G401.6 (cell line): Measurements from ENCODE around the gene NHS.

ENCODE experiments used
- FAIRE-seq: peaks from 2 replicates; lab custom pipeline; 2012; peaks lifted over from hg19 to GRCh38; lab: Jason Lieb, UNC

Gene NHS

DNA sequence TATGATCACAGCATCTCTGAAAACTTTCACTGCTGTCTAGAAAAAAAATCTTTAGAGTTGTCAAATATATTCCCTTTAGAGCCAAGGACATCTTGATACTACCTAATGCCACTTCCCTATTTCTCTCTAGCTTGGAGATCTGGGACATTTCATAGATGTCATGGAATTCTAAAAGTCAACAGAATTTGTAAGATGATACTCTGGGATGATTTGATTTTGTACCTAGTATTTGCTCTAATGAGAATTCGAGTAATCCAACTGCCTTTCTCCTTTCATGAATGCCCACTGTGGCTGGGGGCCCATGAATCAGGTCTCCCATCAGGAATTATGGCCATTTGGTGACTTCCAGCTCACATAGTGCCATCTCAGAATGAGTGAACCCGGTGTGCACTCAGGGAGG, 73.2 kb downstream of the NHS start:
- no peak for FAIRE-seq

DNA sequence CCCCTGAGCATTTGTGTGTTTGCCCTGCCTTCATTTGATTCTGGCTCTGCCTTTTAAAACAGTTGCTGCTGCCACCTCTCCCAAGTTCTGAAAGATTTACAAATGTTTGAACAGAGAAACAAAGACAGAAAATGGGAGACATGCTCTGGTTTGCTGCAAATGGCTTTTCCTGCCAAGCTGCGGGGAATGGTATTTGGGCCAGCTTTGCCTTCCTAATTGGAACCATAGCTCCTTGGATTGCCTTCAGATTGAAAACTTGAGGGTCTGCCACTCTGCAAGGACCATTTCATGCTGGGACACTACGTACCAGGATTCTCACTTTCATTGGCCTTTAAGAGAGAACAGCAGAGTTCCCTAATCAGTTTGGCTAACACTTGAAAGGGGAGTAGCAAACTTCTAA, 74.9 kb downstream of the NHS start:
- FAIRE-seq = no peak

DNA sequence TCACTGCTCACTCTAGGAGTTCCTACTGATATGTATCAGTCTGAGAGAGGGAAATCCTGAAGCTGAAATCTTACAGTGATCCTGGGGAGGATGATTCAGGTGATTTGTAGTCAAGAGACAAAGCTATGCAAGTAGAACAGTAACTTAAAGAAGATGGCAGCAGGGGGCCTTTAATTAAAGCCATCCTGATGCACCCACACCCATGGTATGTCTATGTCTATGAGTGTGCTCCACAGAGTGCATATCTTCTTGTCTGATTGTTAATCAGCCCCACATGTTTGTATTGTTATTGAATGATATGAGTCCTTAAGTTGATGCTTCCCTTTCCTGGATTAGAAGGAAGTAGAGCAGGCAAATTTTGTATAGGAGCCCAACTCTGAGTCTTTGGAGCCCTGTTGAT, 78.8 kb downstream of the NHS start:
- FAIRE-seq = no peak

DNA sequence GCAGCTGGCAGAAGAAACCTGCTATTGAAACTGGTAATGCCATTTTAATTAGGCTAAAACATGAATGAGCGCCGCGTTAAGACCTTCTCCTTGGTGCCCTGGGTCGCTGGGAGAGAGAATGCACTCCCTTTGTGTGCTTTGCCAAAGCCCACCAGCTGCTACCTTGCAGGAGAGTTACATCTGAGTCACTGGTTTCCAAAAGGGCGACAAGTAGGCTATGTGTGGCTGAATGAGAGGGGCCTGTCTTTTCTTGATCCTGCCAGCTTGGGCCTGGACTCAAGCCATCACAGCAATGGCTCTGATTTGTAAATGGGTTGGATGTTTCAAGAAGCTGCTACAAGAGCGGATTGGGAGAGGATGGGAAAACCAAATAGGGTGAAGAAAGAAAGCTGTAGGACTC, 81.5 kb downstream of the NHS start:
- no peak for FAIRE-seq

DNA sequence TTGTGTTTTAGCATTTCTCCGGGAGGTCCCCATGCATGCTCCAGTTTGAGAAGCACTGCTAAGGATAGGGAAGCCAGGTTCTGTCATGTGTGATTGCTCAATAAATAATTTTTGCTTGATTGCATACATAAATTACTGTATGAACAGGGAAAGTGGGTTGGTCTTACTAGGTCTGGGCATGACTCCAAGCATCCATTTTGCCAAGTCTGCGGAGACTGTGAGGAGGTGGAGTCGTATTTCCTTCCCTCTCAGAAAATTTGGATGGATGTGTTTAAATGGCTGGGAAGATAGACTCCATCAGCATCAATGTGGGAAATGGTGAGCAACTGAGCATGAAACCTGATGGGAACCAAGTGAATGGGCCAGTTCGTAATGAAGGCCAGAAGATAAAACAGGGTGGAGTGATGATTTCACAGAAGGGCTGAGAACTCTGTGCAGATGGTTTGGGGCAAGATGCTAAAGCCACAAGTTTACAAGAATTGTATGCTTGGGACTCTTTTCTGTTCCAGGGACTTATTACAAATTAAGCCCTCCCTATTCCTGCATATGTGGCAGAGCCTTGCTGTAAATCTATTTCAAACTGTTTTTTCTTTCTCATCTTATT, 84.1 kb downstream of the NHS start:
- no peak for FAIRE-seq

DNA sequence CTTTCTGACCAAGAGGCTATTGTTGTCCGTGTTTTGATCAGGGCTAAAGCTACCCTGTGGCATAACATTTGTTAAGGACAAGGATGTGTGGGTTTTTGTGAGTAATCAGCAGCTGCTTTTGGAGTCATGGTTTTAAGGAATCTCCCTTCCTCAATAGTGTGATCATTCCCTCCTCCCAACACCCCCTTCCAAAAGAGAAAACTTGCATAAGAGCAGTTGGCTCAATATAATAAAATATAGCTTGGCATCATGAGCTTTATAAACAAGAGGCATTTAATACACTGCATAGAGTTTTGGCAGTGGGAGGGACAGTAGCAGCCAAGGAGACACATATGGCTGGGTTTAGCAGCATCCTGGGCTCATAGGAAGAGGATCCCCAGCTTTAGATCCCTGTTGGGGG, 84.7 kb downstream of the NHS start:
- FAIRE-seq = no peak

DNA sequence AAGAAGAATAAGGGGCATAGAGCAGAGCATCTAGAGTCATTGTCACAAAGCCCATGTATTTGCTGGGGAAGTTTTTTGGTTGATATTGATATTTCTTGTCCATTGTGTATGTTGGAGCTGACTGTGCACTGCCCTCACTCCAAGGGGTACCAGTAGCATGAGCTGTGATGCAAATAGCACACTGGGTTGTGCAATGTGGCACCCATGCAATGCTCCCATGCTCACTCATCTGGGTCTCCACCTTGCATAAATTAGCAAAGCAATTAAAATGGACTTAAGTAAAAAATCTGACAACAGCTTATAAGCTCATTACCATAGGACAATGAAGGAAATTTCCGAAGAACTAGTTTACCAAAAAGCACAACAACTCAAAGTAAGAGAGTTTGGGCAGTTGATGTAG, 87.9 kb downstream of the NHS start:
- FAIRE-seq = no peak

DNA sequence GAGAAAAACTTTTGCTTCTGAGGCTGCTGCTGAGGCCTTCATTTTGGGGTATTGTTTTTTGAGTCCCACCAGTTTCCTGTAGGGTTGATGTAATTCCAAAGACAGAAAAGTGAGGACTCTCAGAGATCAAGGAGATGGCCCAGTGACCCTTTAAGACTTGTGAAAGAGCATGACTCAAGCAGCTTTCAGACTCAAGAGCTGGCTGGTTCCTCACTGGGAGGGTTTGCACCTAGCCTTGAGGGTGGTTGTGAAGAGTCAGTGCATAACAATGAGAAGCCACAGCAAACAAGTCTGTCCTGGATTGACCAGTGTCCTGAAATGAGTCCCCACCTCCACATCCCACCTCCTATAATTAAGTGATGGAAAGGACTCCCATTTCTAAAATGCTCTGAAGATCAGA, 89.2 kb downstream of the NHS start:
- FAIRE-seq = no peak

DNA sequence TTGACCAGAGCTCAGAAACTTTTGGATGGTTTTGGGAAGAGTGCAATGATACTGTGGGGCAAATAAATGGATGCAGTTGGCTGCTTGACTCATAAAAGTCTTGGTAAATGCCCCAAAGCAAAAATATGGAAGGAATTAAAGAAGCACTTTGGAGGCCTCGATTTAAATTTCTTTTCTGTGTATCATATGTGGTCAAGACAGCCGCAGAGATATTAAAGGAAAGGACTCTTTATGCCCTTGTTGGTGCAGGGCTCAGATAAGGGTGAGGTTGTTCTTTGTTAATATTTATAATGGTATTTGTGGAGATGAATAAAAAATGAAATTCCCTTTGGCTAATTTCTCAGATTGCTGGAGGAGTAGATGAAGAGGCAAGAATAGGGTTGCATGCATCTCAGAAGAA, 90.2 kb downstream of the NHS start:
- FAIRE-seq = no peak

DNA sequence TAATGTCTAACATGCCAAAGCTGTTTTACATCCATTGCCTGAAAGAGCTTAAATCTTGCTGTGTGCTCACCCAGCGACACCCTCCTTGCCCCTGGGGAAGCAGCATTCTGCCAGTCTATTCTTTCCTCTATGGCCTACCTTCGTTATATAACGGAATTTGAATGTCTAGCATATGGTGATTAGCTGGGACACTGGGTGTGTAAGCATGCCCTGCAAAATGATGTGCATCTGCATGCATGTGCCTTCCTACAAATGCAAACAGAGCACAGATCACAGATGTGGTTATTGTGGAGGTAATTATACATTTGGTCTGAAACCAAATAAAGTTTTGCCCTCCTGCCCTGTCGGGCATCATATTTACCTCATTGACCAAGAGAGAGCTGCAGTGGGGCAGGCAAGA, 90.8 kb downstream of the NHS start:
- FAIRE-seq = no peak

DNA sequence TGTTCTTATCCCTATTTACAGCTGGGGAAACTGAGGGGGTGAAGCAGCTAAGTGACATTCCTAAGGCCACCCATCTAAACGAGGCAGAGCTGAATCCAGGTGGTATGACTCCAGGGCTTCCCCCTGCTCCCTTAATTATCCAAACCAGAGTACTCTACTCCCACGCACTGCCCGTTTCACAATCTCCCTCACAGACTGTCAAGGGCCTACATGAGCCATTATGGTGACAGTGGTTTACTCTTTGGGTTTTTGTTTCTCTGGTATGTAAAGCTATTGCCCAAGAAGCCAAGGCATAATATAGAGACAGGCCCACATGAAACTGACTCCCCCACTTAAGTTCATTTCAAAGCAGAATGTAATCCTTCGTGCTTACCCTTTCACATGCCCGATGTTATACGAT, 95.1 kb downstream of the NHS start:
- no peak for FAIRE-seq

DNA sequence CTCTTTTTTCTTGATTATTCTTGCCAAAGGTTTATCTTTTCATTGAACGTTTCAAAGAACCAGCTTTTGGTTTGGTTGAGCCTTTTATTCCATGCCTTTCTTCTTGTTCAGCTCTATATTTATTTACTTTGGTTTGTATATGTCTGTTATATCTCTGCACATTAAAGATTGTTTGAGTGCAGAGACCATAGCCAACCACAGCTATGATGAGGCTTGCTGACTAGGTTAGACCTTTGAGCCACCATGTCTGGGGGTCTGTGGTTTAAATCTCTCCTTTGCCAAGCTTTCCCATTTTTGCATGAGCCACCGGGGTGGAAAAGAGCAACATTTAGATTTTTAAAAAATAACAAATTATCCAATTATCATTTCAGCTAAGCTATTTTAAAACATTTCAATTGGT, 96.1 kb downstream of the NHS start:
- FAIRE-seq = no peak

DNA sequence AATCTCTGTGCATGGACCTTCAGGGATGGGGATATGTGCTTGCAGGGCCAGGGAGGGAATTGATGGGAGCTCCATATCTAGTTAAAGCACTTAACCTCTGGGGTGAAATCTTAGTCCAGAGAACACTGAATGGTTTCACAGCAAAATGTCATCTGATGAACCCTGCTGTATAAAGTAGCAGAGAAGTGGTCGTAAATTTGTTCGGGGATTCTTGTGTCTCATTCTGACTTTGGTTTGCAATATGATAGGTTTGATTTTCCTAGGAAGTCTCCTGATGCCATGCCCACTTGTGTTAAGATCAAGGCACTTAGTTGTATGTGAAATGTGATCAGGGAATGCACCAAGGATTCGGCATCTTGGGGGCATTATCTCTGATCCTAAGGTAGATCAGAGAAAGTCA, 96.9 kb downstream of the NHS start:
- FAIRE-seq = no peak

DNA sequence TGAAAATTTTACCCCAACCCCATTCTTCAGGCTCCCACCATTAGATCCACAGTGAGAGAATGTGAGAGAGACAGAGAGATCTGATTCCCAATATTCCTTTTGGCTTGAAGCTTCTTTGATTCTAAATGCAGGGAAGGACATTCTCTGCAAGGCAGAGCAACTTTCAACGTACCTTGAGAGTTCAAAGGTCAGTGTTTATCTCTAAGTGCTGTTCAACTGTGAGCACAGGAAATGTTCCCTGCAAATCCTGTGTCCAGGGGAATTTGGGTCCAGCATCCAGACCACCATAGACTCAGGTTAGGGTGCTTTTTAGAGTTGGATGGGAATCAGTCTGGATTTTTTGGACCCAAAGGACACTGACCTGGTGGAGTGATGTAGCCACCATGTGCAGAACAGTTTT, 97.4 kb downstream of the NHS start:
- FAIRE-seq = no peak

DNA sequence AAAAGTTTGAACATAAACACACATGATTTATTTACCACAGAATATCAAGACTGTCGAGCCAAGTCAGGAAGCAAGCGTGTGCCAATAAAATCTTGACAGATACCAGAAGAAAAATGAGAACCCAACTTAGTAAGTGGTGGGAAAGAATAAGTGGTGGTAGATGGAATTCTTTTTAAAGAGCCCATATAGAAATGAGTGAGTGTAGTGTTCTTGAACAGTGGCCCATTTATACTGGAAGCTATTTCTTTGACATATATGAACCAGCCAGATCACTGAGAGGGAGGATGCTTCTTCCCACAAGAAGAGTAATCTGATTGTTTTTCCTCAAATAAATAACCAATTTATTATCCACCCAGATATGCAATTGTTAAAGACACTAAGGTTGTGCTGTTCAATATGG, 98.0 kb downstream of the NHS start:
- no peak for FAIRE-seq

DNA sequence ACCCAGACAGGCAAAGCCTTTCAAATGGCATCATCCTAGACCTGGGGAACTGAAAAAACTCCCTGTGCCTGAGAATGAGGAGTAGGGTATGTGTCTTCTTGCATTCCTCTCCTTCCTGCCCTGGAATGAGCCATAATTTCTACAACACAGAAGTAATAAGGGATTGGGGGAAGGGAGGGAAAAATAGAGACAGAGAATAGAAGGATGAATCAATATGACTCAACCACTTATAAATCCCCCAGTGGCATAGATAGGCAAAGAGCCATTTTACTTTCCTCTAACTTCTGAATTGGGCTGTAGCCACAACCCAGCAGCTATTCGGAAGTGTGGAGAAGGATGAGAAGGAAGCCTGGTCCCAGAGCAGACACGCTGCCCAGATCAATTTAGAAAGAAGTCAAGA, 99.9 kb downstream of the NHS start:
- no peak for FAIRE-seq

DNA sequence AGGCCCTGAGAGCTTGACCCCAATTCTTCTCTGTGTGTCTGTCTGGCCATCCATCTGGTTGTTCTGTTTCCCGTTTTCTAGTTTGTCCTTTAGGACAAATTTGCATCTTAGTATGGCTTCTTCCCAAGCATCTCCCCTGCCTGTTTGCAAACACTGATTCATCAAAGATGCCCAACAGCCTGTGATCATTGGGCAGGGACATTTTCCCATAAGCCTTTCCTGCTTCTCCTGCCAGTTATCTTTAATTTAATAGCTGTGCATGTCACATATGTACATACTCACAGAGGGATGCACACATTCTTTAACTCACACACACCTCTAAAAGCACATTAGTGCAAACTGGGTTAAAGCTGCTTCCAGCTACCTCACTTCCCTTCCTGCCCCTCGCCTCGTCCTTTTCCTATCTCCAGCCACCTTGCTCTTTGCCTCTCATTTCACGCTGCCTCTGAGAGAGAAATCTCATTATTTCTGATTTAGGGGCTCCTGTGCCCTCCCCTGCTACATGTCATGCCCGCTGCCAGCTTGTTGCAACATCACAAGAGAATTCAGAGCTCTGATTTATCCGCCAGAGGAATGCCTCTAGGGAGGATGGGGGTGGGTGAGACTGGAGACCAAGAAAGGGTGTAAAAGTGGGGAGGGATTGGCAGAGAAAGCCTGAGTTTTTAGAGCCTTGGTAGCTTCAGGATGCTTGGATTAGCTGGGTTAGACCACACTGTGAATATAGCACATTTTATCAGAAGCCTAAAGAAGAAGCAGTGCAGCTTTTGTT, 100.6 kb downstream of the NHS start:
- FAIRE-seq = no peak

DNA sequence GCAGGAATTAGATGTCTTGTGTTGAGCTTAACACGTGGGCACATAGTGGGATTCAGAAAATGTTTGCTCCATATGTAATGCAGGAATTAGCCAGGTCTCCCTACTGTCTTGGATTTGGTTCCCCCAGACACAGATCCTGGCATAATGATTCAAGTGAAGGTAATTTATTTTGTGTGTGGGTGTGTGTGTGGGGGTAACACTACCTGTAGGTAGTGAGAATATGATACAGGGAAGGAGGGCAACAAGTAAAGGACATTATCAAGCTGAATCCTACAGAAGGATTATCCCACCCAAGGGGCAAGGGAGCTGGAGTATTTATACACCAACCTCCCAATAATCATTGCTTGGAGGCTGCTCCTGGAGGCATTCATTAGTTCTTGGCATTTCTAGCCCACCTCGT, 101.4 kb downstream of the NHS start:
- no peak for FAIRE-seq

DNA sequence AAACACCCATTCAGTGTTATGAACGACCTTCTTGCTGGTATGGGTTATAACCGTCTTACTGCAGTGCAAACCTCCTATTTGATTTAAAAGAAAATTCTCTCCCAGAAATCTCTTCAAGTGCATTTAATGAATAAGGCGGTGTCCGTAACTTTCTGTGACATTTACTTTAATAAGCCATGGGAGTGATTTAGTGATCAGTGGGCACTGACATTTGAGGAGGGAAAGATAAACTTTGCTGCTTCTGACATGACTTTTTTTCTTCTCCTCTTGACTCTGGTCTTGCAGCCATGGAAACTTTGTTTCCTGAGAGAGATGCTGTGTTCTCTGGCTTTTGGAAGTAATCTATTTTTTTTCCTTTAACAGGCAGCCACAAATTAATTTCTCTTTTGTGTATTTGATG, 106.1 kb downstream of the NHS start:
- FAIRE-seq = no peak

DNA sequence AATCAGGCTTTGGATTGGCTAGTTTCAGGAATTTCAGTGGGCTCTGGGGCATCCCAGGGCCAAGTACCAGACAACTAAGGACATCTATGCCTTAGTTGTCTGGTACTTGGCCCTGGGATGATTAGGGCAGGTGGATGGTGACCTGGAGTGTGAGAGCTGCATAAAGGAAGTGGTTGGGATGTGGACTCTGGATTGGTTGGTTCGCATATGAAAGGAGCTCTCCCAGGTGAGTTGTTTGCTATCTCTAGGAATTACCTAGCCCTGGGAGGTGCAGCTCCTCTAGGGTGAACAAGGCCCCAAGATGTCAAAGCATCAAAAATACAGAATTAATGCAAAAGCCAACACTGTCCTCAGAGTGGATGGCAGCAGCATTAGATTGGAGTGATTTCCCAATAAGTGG, 109.6 kb downstream of the NHS start:
- FAIRE-seq = no peak

DNA sequence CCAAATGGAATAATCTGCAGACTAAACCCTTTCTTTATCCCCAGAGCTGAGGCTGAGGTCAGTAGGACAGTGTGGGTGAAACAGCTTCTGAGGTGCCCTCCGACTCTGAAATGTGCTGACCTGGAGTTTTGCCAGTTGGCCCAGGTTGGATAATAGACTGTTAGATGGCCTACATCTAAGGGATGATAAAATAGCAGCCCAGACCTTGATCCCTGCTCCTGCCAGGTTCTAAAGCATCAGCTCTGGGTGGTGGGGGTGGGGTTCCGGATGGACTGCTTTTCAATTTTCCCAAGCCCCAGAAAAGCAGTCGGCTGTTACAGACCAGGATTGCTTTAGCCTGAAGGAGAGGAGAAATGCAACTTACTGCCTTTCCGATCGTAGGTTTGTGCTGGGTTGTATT, 110.4 kb downstream of the NHS start:
- FAIRE-seq = no peak

DNA sequence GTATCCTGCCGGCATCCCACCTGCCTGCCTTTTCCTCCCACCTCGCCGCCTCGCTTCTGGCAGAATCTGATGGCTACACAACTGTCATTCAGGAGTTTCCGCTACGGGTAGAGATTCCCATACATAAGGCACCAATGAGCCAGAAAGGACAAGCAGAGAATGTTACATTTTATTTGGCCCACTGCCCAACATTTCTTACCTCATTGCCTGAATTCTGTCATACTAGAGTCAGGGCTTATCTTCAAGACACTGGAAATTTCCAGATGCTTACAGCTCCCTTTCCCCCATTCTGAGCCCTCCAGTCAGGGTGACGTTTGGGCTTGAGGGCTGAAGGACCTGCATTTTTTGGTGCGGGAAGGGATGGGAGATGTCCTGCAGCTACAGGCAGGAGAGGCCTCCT, 113.0 kb downstream of the NHS start:
- no peak for FAIRE-seq

DNA sequence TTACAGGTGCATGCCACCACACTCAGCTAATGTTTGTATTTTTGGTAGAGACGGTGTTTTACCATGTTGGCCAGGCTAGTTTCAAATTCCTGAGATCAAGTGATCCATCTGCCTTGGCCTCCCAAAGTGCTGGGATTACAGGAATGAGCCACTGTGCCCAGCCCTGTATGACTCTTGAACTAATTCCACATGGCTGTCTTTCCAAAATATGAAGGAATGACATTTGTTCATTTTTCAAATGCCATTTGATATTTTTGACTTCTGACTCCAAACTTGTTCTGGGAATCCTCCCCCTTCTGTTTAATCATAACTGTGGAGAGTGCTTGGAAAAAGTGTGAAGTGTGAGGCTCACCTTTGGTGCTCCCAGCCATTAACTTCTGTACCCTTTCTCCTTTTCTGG, 119.2 kb downstream of the NHS start:
- FAIRE-seq = no peak

DNA sequence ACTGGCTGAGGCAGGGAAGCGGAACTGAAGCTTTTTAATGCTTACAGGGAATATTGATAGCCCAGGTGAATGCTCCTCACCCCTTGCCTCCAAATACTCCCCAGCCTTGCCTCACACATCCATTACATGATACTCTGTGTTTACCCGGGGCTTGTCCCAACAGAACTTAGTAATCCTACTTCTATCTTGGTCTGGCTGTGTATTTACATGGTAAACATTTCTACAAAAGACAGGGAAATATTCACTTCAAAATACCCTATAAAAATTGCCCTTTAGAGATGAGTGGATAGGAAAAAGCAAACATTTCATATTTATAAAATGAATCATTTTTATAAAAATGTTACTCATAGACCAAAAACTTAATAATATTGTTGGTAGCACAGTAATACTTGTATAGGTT, 120.1 kb downstream of the NHS start:
- no peak for FAIRE-seq

DNA sequence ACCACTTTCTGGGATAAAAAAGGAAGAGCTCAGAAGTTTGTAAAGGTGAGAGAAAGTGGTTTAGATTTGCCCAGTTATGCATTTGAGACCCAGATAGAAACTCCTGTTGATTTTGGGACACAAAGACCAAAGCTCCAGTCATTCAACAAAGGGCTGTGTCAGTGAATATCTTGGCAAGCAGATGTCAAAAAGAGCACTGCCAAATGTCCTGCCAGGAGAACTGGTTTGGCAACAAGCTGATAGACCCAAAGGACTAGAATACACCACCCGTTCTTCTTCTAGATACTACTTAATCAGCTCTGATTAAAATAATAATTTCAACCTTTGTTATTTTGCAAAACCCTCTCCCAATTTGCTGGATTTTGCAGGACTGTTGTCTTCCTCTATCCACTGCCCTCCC, 121.4 kb downstream of the NHS start:
- no peak for FAIRE-seq
